MM.1S (cell line): ENCODE data around the gene SRPK2.

Source experiments
- DNase-seq: peaks from one replicate; pipeline ENCODE4 v3.0.0-alpha.2; 2015
- H2AFZ ChIP-seq: fragments of 300-600 bp; sonication (generic); 2 replicates; pipeline ENCODE4 v1.6.0; 2016; ENCODE audit warnings: antibody characterized with exemption, low read length
- H3F3A ChIP-seq: fragments of 300-600 bp; sonication (generic); 2 replicates; pipeline ENCODE4 v1.6.1; 2016; ENCODE audit warnings: mild to moderate bottlenecking, antibody characterized with exemption, low read length, moderate library complexity, mixed read lengths; ENCODE audit not compliant: insufficient read depth
- H3K27ac ChIP-seq: fragments of 300-600 bp; sonication (generic); 2 replicates; pipeline ENCODE4 v1.5.1; 2016; ENCODE audit warnings: mild to moderate bottlenecking, low read length
- H3K27me3 ChIP-seq: fragments of 300-600 bp; sonication (generic); replicated peaks from 2 replicates; pipeline ENCODE4 v1.6.0; 2016; ENCODE audit warnings: low read length; ENCODE audit not compliant: insufficient read depth
- H3K36me3 ChIP-seq: fragments of 300-600 bp; sonication (generic); replicated peaks from 2 replicates; pipeline ENCODE4 v1.6.1; 2016; ENCODE audit warnings: mild to moderate bottlenecking, low read length, mixed read lengths; ENCODE audit not compliant: insufficient read depth
- H3K4me1 ChIP-seq: fragments of 300-600 bp; sonication (generic); 2 replicates; pipeline ENCODE4 v1.6.1; 2016; ENCODE audit warnings: low read length, mixed read lengths
- H3K4me2 ChIP-seq: fragments of 300-600 bp; sonication (generic); 2 replicates; pipeline ENCODE4 v1.6.0; 2016; ENCODE audit warnings: low read depth, low read length
- H3K4me3 ChIP-seq: fragments of 300-600 bp; sonication (generic); 2 replicates; pipeline ENCODE4 v1.5.1; 2016; ENCODE audit warnings: low read length, mixed read lengths
- H3K79me2 ChIP-seq: fragments of 300-600 bp; sonication (generic); 2 replicates; pipeline ENCODE4 v1.6.1; 2016; ENCODE audit warnings: mixed run types, low read length, mixed read lengths
- H3K9ac ChIP-seq: fragments of 300-600 bp; sonication (generic); 2 replicates; pipeline ENCODE4 v1.6.1; 2016; ENCODE audit warnings: low read length, mixed read lengths
- H3K9me2 ChIP-seq: fragments of 300-600 bp; sonication (generic); replicated peaks from 2 replicates; pipeline ENCODE4 v1.6.1; 2016; ENCODE audit warnings: mild to moderate bottlenecking, low read length, mixed read lengths; ENCODE audit not compliant: insufficient read depth
- H3K9me3 ChIP-seq: fragments of 300-600 bp; sonication (generic); replicated peaks from 2 replicates; pipeline ENCODE4 v1.6.1; 2016; ENCODE audit warnings: mild to moderate bottlenecking, low read length, mixed read lengths; ENCODE audit not compliant: insufficient read depth
- H4K20me1 ChIP-seq: fragments of 300-600 bp; sonication (generic); 2 replicates; pipeline ENCODE4 v1.6.1; 2016; ENCODE audit warnings: mild to moderate bottlenecking, low read length, moderate library complexity, mixed read lengths; ENCODE audit not compliant: insufficient read depth
- EZH2 ChIP-seq: fragments of 300-600 bp; sonication (generic); optimal IDR thresholded peaks from 2 replicates; pipeline ENCODE3; 2017; ENCODE audit warnings: low read depth, mild to moderate bottlenecking, antibody characterized with exemption, low read length, mixed read lengths
- EZH2phosphoT487 ChIP-seq: fragments of 300-600 bp; sonication (generic); IDR thresholded peaks from 2 replicates; pipeline ENCODE4 v1.6.1; 2018; ENCODE audit warnings: antibody characterized with exemption, low read length
- TF ChIP-seq, protein P1 (sequence below): fragments of 300-600 bp; sonication (generic); IDR thresholded peaks from 2 replicates; pipeline ENCODE4 v1.5.1; 2016; ENCODE audit warnings: antibody characterized with exemption, low read length, mixed read lengths

SRPK2 gene

GRCh38 chr7:105229641-105230040 is 159.1 kb downstream of the SRPK2 start:
- Histone ChIP-seq H3K9me2 (no peaks in the 10 kb centered on the region), H3K4me2 (no peak overlapping the region), H3K27ac (no peak overlapping the region), H3K4me1 (peaks cover 12% of the 10 kb centered on the region), H3K9ac (no peak overlapping the region), H3F3A (peaks cover 14% of the 10 kb centered on the region), H4K20me1 (no peaks in the 10 kb centered on the region), H3K4me3 (no peak overlapping the region), H3K9me3 (no peaks in the 10 kb centered on the region), H3K79me2 (peaks cover 87% of the 10 kb centered on the region), H3K27me3 (no peaks in the 10 kb centered on the region), H3K36me3 (no peaks in the 10 kb centered on the region), H2AFZ (no peak overlapping the region)
- DNase-seq, result no peak
- TF ChIP-seq EZH2phosphoT487 (no peak), EZH2 (no peak)
- TF ChIP-seq, protein P1, sequence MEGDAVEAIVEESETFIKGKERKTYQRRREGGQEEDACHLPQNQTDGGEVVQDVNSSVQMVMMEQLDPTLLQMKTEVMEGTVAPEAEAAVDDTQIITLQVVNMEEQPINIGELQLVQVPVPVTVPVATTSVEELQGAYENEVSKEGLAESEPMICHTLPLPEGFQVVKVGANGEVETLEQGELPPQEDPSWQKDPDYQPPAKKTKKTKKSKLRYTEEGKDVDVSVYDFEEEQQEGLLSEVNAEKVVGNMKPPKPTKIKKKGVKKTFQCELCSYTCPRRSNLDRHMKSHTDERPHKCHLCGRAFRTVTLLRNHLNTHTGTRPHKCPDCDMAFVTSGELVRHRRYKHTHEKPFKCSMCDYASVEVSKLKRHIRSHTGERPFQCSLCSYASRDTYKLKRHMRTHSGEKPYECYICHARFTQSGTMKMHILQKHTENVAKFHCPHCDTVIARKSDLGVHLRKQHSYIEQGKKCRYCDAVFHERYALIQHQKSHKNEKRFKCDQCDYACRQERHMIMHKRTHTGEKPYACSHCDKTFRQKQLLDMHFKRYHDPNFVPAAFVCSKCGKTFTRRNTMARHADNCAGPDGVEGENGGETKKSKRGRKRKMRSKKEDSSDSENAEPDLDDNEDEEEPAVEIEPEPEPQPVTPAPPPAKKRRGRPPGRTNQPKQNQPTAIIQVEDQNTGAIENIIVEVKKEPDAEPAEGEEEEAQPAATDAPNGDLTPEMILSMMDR, result no peak

GRCh38 chr7:105228555-105228954 is 160.2 kb downstream of the SRPK2 start:
- DNase-seq, result no peak
- Histone ChIP-seq H3K27me3 (no peaks in the 10 kb centered on the region), H3K9ac (no peak overlapping the region), H3K36me3 (no peaks in the 10 kb centered on the region), H3K79me2 (peaks cover 87% of the 10 kb centered on the region), H2AFZ (no peak overlapping the region), H3K4me2 (no peak overlapping the region), H3K27ac (no peak overlapping the region), H3K4me3 (no peak overlapping the region), H4K20me1 (no peaks in the 10 kb centered on the region), H3K9me3 (no peaks in the 10 kb centered on the region), H3F3A (peaks cover 14% of the 10 kb centered on the region), H3K9me2 (no peaks in the 10 kb centered on the region), H3K4me1 (peaks cover 13% of the 10 kb centered on the region)
- TF ChIP-seq EZH2 (no peak), EZH2phosphoT487 (no peak)
- TF ChIP-seq, protein P1, result no peak

- Histone ChIP-seq H3K9me3 (no peaks in the 10 kb centered on the region), H3K4me2 (no peak overlapping the region), H3K36me3 (0 out of 2 replicates have a peak, but pooled peaks cover 3% of the 10 kb centered on the region), H2AFZ (no peak overlapping the region), H4K20me1 (no peaks in the 10 kb centered on the region), H3K9me2 (no peaks in the 10 kb centered on the region), H3K27ac (no peak overlapping the region), H3K4me1 (peaks cover 13% of the 10 kb centered on the region), H3K9ac (no peak overlapping the region), H3K27me3 (no peaks in the 10 kb centered on the region), H3K79me2 (peaks cover 89% of the 10 kb centered on the region), H3K4me3 (no peak overlapping the region), H3F3A (peaks cover 14% of the 10 kb centered on the region)
- no peak for DNase-seq
- no peak for TF ChIP-seq EZH2phosphoT487
- no peak for TF ChIP-seq EZH2
- TF ChIP-seq, protein P1, result no peak
These were observed 161.3 kb downstream of the SRPK2 start for GRCh38 chr7:105227391-105227790.
